ENCODE data around the gene GAL3ST2.
"Not testable (repeated sequence)": the region's sequence is repeated elsewhere in the genome, so short reads cannot be mapped to it uniquely, and the experiment has no call there.

The GAL3ST2 gene

GRCh38 chr2:241796209-241796608 lies 19.6 kb downstream of the GAL3ST2 start:
- no peak for DNase-seq

- DNase-seq: no peak
Observed at GRCh38 chr2:241796610-241797138, 20.1 kb downstream of the GAL3ST2 start.

GRCh38 chr2:241797441-241798080 lies 20.9 kb downstream of the GAL3ST2 start:
- DNase-seq: no peak

DNA sequence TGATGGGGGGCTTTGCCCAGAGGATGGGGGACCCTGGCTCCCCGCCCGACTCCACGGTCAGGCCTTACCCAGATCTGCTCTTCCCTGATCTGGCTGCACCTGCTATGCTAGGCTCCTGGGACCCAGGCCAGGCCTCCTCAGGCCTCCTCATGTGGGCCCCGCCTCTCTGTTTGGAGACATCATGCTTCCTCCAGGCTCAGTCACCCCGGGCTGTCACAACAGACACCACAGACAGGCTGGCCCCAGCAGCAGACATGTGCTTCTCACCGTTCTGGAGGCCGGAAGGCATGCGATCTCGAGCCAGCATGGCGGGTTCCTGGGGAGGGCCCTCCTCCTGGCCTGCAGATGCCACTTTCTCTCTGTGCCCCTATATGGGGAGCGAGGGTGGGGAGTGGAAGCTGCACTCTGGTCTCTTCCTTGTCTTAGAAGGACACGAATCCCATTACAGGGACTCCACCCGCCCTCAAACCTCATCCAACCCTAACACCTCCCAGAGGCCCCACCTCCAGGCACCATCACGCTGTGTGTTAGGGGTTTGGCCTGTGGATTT lies 21.5 kb downstream of the GAL3ST2 start:
- no peak for DNase-seq

DNA sequence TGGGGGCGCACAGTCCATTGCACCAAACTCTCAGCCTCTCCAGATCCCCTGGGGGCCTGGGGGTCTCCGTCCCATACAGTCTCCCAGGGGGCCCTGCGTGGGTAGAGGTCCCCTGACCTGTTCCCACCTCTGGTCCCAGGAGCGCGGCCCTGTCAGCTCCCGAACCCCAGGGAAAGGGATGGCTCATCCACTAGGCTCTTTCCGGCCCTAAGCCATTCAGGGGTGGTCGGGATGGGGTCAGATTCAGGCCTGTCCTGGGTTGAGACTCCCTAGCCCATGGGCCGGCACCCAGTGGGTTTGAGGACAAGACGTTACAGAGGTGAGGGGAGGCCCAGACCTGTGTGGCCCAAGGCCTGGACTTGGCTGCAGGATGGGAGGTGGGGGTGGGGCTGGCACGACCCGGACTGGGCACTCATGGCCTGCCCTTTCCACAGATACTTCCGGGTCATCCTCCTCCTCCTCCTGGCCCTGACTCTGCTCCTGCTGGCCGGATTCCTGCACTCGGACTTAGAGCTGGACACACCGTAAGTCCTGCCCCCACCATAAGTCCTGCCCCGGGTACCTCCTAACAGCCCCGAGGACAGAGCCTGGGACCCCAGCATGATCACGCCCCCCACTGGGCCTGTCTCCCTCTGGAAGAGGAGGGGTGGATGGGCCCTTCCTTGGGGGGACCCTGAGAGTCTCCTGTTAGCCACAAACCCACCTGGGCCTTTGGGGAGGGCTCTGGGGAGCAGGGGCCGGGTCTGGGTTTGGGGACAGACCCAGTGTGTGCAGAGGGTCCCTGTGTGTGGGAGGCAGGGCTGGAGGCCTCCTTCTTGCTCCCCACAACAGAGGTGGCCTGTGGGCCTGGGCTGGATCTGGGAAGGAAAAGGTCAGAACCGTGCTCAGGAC lies 22.3 kb downstream of the GAL3ST2 start:
- DNase-seq: no peak

DNA sequence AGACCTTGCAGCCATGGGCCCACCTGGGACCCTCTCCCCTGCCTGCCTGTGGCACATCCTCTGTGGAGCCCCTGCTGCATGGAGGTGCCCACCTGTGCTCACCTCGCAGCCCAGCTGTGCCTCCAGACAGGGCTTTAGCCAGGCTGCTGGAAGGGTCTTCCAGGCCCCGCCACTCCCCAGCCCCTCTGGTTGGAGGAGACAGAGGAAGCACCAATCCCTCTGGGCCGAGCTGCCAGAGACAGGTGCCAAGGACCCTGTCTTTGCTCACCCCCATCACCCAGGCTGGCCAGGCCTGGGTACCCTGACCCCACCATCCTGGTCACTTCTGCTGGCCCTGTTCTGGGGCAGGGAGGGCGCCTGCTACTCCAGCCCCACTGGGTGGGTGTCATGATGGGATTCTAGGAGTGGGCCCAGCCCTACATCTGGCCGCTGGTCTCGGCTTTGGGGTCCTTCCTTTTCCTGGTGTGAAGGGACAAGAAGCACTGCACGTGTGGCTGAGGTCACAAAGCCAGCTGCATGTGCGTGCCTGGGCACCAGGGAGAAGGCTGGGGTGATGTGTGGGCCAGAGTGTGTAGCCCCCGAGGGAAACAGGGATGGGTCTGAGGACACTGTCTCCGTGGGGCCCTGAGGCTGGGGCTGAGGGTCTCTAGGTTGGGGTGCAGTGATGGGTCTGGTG lies 23.0 kb downstream of the GAL3ST2 start:
- DNase-seq: no peak

GRCh38 chr2:241800198-241800903 lies 23.7 kb downstream of the GAL3ST2 start:
- not testable (repeated sequence) for DNase-seq

DNA sequence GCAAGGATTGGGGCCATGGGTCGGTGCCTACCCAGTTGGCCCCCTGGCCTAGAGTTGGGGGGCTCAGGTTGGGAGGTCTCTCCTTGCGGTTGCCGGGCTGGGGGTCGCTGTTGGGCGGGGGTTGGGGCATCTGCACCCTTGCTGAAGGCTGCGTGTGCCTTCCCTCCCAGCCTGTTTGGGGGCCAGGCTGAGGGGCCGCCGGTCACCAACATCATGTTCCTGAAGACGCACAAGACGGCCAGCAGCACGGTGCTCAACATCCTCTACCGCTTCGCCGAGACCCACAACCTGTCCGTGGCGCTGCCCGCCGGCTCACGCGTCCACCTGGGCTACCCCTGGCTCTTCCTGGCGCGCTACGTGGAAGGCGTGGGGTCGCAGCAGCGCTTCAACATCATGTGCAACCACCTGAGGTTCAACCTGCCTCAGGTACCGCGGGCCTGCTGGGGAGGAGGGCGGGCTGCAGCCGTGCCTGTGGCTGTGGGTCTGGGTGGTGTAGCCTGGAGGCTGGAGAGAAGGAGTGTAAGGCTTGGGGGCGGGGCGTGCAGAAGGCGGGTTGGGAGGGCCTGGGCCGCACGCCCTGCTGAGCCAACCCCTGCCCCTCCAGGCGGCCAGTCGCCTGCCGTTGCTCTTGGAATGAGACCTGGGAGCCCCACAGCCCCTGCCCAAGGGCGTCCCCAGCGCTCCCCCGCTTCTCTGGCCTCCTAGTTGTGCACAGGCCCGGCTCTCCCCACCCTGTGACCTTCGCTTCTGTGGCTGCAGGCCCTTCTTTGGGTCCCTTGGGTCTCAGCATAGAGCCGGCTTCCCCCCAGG lies 25.2 kb downstream of the GAL3ST2 start:
- DNase-seq: no peak

DNA sequence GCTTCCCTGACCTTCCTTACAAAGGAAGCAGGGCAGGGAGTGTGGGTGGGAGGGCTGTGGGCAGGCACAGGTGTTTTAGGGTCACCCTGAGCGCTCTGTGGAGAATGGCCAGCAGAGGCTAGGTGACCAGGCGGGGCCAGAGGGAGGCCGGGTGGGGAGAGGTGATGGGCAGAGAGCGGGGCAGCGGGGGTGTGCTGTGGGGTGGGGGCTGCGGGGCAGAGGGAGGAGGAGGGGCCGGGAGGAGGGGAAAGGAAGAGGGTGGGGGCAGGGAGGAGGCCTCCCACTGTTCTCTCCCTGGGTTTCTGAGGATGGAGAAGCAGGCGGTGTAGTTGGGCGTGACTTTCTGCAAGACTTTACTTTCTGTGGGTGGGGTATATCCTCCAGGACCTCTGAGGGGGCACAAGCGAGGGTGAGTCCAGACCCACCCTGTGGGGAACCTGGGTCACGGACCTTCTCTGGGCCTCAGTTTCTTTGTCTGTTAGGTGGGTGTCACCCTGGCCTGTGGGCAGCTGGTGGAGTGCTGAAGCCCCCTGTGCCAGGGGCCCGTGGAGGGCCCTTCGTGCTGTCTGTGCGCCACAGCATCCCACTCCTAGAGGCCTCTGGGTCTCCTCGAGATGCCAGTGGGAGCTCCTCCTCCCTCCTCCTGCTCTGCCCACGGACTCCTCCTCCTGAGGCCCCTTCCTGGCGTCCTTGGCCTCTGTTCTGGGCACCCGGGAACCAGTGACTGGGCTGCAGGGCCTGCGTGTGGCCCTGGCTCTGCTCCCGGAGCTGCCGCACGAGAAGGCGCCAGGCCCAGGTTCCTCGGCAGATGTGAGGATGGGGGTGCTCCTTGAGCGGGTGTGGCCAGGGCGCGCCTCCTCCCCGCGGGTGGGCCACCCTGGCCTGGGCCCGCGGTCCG lies 26.0 kb downstream of the GAL3ST2 start:
- DNase-seq: no peak

GRCh38 chr2:241803387-241804325 lies 27.0 kb downstream of the GAL3ST2 start:
- peak; percentile 46 for DNase-seq

DNA sequence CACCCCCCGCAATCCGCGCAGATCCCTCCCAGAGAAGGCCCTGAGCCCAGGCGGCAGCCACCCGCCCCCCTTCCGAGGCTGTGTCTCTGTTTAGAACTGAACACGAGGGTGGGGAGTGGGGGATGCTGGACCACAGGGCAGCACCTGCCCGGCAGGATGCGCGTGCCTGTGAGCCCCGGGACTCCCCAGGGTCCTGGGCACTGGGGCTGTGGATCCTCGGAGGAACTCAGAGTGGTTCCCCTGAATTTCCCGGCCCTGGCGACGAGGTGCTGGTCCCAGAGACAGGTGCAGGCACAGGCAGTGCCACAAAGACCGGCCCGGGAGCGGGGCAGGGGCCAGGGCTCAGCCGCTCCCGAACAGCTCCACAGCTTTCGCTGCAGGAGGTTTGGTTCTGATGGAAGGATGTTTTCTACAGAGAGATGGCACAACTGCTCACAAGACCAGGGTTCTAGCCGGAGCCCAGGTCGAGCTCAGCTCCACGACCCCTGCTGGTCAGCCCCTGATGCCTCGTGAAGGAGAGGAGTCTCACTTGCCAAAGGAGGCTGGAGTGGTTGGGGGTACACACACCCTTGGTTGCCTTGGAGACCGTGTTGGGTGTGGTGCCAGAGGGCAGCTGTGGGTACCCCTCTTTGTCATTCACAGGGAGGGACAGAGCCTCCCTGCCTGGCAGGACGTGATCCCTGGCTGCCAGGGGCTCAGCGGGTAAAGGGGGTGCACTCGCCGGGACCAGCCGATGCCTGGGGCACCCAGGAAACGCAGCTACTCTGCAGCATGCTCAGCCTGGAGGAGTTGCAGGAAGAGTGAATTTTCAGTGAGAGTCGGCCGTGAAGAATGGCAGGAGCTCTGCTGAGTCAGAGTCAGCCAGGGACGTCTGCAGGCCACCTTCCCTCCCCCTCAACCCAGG lies 28.0 kb downstream of the GAL3ST2 start:
- peak; percentile 3 for DNase-seq

GRCh38 chr2:241806217-241806616 lies 29.6 kb downstream of the GAL3ST2 start:
- not testable (repeated sequence) for DNase-seq

GRCh38 chr2:241808051-241808720 lies 31.6 kb downstream of the GAL3ST2 start:
- no peak for DNase-seq

DNA sequence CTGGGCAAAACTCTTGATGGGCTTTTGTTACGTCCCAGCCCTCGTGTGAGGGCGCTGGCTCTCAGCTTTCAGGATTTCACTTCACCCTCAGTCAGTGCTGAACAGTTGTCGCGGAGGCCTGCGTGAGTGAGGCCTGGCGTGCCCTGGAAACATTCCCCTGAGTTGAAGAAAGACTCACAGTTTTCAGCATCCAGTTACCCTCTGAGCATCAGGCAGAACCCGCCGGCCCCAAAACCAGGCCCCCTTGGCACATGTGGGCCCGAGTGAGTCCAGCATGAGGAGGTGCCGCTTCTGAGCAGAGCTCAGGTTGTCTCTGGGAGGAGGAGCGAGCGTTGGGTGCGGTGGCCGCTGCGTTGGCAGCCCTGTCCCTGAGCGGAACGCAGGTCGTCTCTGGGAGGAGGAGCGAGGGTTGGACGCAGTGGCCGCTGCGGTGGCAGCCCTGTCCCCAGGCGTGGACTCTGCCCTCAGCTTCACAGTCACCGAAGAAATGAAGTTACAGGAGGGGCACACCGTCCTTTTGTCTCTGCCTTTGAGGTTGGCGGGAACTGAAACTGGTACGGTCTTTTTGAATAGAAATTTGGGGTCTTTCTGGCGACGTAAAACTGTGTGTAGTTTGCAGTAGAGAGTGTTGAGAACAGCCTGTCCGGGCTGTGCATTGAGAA lies 32.2 kb downstream of the GAL3ST2 start, which contains the start of gene NEU4:
Gene NEU4, plus strand, starts transcription at position 473 of the 662 bp plus-strand sequence. CDS start 5,292 bp downstream, outside the sequence.
- DNase-seq: no peak

GRCh38 chr2:241809383-241810306 lies 33.0 kb downstream of the GAL3ST2 start:
- no peak for DNase-seq
